Muscle of back (tissue), 13 donors: ENCODE measurements around the gene MMAB. TPM values are rescaled to one million over a fixed set of nuclear protein-coding genes. Genes with fewer than 3 reads are reported as not detected.

ENCODE experiments used
- DNase-seq, 3 donors: peaks; one replicate each; pipeline versions ENCODE4 v3.0.0 to v3.0.0-alpha.2; 2013
- long read RNA-seq, 9 donors: transcript quantifications; one replicate each; lab custom pipeline, GENCODE V29; 2026
- polyA plus RNA-seq, 10 donors: library from polyadenylated mRNA; unstranded; fragments of 120-200 nt; gene quantifications; one replicate each; pipeline ENCODE4 v1.2.1, GENCODE V29; 2013; ENCODE audit not compliant: insufficient read length in 10 of 10

The MMAB gene
- 10 to 100 TPM; 17.7 to 32.5 (median 25.1) TPM for polyA plus RNA-seq
- long read RNA-seq, donor 1, full-length matches to known transcripts = 12 of 12 reads
- long read RNA-seq, donor 1, partial matches to known transcripts = 0 of 12 reads
- long read RNA-seq, donor 1, other reads (novel, unspliced or antisense) = 0 of 12 reads
- long read RNA-seq, donor 2, full-length matches to known transcripts = 10 of 10 reads
- long read RNA-seq, donor 2, partial matches to known transcripts = 0 of 10 reads
- long read RNA-seq, donor 2, other reads (novel, unspliced or antisense) = 0 of 10 reads
- long read RNA-seq, donor 3 = 0 reads
- long read RNA-seq, donor 4, full-length matches to known transcripts = 6 of 6 reads
- long read RNA-seq, donor 4, partial matches to known transcripts = 0 of 6 reads
- long read RNA-seq, donor 4, other reads (novel, unspliced or antisense) = 0 of 6 reads
- long read RNA-seq, donor 5, full-length matches to known transcripts = 14 of 14 reads
- long read RNA-seq, donor 5, partial matches to known transcripts = 0 of 14 reads
- long read RNA-seq, donor 5, other reads (novel, unspliced or antisense) = 0 of 14 reads
- long read RNA-seq, donor 6, full-length matches to known transcripts = 12 of 12 reads
- long read RNA-seq, donor 6, partial matches to known transcripts = 0 of 12 reads
- long read RNA-seq, donor 6, other reads (novel, unspliced or antisense) = 0 of 12 reads
- long read RNA-seq, donor 7, full-length matches to known transcripts = 4 of 4 reads
- long read RNA-seq, donor 7, partial matches to known transcripts = 0 of 4 reads
- long read RNA-seq, donor 7, other reads (novel, unspliced or antisense) = 0 of 4 reads
- long read RNA-seq, donor 8, full-length matches to known transcripts = 5 of 5 reads
- long read RNA-seq, donor 8, partial matches to known transcripts = 0 of 5 reads
- long read RNA-seq, donor 8, other reads (novel, unspliced or antisense) = 0 of 5 reads
- long read RNA-seq, donor 9 = 0 reads

GRCh38 chr12:109573029-109573913, at the start of gene MMAB, which contains the start of gene MVK:
TSS of gene MMAB (minus strand) at chr12:109573504. CDS start at chr12:109573480, 24 bp downstream.
TSS of gene MVK (plus strand) at chr12:109573794. CDS start at chr12:109574823, 1,029 bp downstream.
- peak; percentile 97 to 99 (median 99) for DNase-seq

DNA sequence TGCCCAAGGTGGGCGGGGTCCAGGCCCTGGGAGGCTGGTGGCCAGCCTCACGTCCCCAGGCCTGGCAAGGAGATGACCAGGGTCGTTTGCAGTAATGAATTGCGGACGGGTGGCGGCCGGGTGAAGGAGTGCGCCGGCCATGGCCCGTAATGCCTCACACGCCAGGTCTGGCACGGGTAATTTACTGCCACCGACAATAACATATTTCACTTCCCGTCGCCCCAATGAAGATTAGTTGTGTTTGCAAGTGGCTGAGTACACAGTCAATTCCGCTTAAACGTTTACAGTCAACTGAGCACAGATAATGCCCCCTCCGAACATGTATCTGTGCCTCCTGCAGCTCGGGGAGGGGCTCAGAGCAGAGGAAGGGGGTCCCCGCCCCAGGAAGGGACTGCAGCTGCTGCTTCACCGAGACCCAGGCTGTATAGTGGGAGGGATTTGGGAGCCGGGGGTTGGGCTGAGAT, 48.6 kb upstream of the MMAB start:
- no peak for DNase-seq

DNA sequence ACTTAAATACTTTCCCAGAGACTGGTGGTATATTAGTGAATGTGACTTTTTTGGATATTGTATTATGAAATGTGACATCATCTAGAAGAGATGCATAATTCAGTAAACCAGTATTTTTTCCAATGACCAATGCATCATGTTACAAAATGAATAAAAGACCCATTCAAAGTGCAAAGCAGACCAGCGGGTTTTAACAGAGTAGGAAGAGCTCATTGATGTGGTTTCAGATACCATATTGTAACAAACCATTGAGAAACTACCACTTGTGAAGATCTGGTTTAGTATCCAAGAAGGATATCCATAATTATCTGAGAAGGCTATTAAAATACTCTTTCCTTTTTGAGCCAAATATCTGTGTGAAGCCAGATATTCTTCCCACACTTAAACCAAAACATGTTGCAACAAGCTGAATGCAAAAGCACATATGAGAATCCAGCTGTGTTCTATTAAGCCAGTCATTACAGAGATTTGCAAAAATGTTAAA, 47.9 kb upstream of the MMAB start:
- DNase-seq = peak in 1 of 3 donors; percentile 50

GRCh38 chr12:109619002-109619604, 45.8 kb upstream of the MMAB start:
- DNase-seq = no peak

GRCh38 chr12:109618082-109618481, 44.8 kb upstream of the MMAB start:
- DNase-seq = no peak

DNA sequence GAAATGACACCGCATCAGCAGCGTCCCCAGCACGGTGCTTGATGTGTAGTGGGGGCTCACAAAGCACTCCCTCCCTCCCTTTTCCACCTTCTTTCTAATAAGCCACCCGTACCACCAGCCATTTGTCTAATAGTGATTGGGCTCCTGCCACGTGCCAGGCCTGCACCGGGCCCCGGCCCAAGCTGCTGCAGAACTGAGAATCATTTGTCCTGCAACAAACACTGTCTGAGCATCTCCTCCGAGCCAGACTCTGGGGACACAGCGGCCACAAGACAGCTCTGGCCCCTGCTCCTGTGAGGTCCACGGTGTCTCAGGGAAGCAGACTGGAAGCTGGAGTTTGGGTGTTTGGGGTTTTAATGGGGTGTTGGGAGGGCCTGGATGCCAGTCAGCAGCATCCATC, 44.2 kb upstream of the MMAB start:
- no peak for DNase-seq

DNA sequence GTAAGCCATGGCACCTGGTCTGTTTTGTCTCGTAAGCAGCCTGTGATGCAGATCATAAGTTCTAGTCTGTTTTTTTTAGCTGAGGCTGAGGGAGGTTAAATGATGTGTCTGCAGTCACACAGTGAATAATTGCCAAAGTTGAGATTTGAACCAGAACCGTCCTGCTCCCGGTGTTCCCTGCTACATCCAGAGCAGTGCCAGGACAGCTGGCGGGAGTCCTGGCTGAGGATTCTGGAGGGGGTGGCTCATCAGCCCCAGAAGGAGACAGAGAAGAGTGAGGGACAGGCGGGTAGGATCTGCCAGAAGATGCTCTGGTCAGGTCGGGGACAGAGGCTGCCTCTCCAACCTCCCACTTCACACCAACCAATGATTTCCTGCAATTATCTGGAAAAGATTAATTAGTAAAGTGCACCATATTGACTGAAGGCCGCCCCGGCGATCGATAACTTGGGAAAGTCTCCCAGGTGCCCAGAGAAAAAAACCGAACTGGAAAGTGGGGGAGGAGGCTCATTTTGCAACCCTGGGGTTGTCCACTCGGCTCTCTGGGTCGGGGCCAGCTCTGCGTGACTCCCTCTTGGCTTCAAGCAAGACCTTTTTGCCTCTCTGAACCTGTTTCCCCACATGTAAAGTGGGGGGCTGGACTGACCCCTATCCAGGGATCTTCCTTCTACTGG, 42.4 kb upstream of the MMAB start:
- DNase-seq = no peak

GRCh38 chr12:109613649-109614455, 40.5 kb upstream of the MMAB start:
- DNase-seq = no peak

GRCh38 chr12:109612975-109613502, 39.7 kb upstream of the MMAB start:
- DNase-seq = no peak

GRCh38 chr12:109612003-109612402, 38.7 kb upstream of the MMAB start:
- DNase-seq = no peak

GRCh38 chr12:109611223-109611622, 37.9 kb upstream of the MMAB start:
- no peak for DNase-seq

GRCh38 chr12:109610523-109610922, 37.2 kb upstream of the MMAB start:
- no peak for DNase-seq

- no peak for DNase-seq
Measured at GRCh38 chr12:109609342-109609741, 36.0 kb upstream of the MMAB start.

GRCh38 chr12:109608793-109609192, 35.5 kb upstream of the MMAB start:
- DNase-seq = no peak

DNA sequence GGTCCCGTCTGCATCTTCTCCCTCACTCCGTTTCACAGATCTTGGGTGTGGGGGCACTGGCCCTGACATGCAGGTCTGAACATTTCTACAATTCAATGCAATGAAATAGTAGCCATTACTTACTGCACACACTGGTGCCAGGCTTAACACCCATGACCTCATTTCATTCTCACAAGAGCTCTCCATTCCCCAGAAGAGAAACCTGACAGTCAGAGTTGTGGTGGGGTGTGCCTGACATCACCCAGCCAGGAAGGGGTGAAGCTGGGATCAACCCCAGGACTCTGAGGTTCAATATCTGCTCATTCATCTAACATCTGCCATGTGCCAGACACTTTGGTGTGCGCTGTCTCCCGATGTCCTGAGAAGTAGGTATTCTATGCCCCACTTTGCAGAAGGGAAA, 35.0 kb upstream of the MMAB start:
- no peak for DNase-seq

- no peak for DNase-seq
Measured at GRCh38 chr12:109607618-109608017, 34.3 kb upstream of the MMAB start.

DNA sequence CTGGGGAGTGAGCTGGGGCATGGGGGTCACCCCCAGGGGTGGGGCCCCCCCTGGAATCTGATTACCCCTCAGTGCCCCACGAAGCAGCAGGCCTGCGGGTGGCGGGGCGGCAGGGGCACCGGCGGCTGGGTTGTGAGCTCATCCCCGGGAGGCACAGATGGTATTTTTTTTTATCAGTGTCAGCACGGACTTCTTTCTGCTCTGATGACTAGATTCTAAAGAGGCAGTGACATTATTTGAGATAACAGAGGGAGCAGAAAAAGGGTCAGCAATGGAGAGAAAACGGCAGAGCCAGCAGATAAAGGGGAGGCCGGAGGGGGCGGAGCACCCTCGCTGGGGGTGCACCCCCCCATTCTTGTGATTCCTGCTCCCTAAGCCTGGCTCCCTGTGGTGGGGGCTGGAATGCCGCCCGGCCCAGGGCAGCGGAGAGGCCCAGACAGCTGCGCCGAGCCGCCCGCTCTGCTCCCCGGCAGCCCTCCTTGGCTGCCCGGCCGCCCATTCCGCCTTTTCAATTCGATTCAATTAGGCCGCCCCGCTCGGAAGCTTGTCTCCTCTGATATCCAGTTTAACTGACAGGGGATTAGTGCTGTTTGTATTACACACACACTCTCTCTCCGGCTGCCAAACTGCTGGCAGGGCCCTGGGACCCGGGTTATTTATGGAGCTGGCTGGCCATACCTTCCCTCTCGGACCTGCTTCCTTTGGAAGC, 33.2 kb upstream of the MMAB start:
- DNase-seq = peak in 2 of 3 donors; percentile 39 to 65

DNA sequence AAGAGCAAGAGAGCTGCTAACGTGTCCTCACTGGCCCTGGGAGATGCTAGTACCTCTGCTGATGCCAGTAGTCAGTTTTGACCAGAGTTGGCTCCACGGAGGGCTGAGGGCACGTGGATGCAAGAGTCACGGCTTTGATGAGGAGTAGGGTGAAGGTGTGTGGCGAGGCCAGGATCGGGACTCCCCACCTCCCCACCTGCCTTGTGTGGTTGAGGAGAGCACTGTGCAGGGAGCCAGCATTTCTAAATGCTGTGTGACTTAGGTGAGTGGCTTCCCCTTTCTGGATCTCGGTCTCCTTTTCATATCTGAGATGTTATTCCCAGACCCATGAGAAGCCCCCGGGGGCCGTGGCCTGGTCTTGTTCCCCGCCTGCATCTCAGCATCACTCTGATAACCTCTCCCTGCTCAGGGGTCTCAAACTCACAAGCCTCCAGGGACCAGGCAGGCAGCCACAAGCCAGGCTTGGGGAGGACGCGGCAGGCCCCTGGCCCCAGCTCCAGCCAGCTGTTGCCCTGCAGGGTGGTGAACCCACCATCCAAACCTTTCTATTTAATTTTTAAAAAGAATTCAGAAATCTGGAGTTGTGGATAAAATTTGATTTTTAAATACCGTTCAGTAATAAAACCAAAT, 32.4 kb upstream of the MMAB start:
- no peak for DNase-seq
